ENCODE results near the gene ATL3. TPM values are rescaled to one million over a fixed set of nuclear protein-coding genes. Genes with fewer than 3 reads are reported as not detected.
A peak's percentile ranks its signal among the peaks of the same experiment; 100 is the strongest.
"Not testable (repeated sequence)": the region's sequence is repeated elsewhere in the genome, so short reads cannot be mapped to it uniquely, and the experiment has no call there.

ATL3 gene
- total and polyA plus RNA-seq, 8 donors, result 6.1 to 40.7 (median 26.7) TPM

DNA sequence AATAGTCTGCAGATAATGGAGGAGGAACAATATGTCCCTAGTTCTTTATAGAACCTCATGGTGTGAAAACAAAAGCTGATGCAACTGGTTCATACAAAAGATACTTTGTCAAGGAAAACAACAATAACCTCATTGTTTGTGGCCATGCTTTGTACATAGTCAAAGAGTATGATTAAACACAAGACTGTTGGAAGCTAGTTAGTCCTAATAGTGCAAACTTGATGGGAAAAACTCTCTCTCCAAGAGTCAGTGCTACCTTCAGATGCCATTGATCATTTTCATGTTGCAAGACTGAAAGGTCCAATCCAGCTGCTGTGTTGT lies 87.9 kb downstream of the ATL3 start:
- FAIRE-seq, result no peak

DNA sequence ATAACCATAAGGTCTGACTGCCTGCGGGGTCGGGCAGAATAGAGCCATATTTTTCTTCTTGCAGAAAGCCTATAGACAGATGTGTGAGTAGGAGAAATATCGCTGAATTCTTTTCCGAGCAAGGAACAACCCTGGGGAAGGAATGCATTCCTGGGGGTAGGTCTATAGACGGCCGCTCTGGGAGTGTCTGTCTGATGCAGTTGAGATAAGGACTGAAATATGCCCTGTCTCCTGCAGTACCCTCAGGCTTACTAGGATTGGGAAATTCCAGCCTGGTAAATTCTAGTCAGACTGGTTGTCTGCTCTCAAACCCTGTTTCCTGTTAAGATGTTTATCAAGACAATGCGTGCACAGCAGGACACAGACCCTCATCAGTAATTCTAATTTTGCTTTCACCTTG lies 90.0 kb downstream of the ATL3 start:
- 89 to 94% methylated on average over 7 of the region's 7 CpGs for WGBS, 2 donors
- not testable (repeated sequence) for FAIRE-seq, H3K27me3 ChIP-seq, H3K4me3 ChIP-seq, H3K36me3 ChIP-seq, H3K27ac ChIP-seq, ATAC-seq, H3K9me3 ChIP-seq, DNase-seq
- H3K4me1 ChIP-seq, result peaks cover 0 to 11% (median 0%) of the 10 kb centered on the region in 3 donors
- intact Hi-C loops (cut with DNase I), result loop anchor here in 1 of 3 donors (10.0 kb wide), 1 partner anchor 64 kb away; no protein-coding TSS in a partner anchor

More for the DNA sequence above, 87.9 kb downstream of the ATL3 start:
- peak in 3 of 4 donors; percentile 34 to 78 (median 76) for ATAC-seq
- peak overlapping the region in 2 of 4 donors; percentile 5 to 42 for H3K27ac ChIP-seq
- no peaks in the 10 kb centered on the region for H3K9me3 ChIP-seq
- no peaks in the 10 kb centered on the region for H3K36me3 ChIP-seq
- no peak for DNase-seq
- TF ChIP-seq, protein P1, sequence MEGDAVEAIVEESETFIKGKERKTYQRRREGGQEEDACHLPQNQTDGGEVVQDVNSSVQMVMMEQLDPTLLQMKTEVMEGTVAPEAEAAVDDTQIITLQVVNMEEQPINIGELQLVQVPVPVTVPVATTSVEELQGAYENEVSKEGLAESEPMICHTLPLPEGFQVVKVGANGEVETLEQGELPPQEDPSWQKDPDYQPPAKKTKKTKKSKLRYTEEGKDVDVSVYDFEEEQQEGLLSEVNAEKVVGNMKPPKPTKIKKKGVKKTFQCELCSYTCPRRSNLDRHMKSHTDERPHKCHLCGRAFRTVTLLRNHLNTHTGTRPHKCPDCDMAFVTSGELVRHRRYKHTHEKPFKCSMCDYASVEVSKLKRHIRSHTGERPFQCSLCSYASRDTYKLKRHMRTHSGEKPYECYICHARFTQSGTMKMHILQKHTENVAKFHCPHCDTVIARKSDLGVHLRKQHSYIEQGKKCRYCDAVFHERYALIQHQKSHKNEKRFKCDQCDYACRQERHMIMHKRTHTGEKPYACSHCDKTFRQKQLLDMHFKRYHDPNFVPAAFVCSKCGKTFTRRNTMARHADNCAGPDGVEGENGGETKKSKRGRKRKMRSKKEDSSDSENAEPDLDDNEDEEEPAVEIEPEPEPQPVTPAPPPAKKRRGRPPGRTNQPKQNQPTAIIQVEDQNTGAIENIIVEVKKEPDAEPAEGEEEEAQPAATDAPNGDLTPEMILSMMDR (IDR thresholded peaks at IDR 0.05), result no peak
- H3K4me1 ChIP-seq, result peaks cover 0 to 11% (median 6%) of the 10 kb centered on the region in 3 donors
- H3K27me3 ChIP-seq, result no peaks in the 10 kb centered on the region
- intact Hi-C loops (cut with DNase I), result loop anchor here in 1 of 3 donors (10.0 kb wide), 1 partner anchor 61 kb away; no protein-coding TSS in a partner anchor
- no peak overlapping the region for H3K4me3 ChIP-seq

DNA sequence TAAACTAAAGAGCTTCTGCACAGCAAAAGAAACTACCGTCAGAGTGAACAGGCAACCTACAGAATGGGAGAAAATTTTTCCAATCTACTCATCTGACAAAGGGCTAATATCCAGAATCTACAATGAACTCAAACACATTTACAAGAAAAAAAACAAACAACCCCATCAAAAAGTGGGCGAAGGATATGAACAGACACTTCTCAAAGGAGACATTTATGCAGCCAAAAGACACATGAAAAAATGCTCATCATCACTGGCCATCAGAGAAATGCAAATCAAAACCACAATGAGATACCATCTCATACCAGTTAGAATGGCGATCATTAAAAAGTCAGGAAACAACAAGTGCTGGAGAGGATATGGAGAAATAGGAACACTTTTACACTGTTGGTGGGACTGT lies 92.3 kb downstream of the ATL3 start:
- H3K4me1 ChIP-seq, result peaks cover 0 to 11% (median 0%) of the 10 kb centered on the region in 3 donors
- H3K27me3 ChIP-seq; H3K9me3 ChIP-seq; H3K27ac ChIP-seq; intact Hi-C loops (cut with DNase I); ATAC-seq; H3K4me3 ChIP-seq; H3K36me3 ChIP-seq; DNase-seq; FAIRE-seq: not testable (repeated sequence)
- 82 to 100% methylated on average over 2 of the region's 3 CpGs for WGBS, 2 donors

DNA sequence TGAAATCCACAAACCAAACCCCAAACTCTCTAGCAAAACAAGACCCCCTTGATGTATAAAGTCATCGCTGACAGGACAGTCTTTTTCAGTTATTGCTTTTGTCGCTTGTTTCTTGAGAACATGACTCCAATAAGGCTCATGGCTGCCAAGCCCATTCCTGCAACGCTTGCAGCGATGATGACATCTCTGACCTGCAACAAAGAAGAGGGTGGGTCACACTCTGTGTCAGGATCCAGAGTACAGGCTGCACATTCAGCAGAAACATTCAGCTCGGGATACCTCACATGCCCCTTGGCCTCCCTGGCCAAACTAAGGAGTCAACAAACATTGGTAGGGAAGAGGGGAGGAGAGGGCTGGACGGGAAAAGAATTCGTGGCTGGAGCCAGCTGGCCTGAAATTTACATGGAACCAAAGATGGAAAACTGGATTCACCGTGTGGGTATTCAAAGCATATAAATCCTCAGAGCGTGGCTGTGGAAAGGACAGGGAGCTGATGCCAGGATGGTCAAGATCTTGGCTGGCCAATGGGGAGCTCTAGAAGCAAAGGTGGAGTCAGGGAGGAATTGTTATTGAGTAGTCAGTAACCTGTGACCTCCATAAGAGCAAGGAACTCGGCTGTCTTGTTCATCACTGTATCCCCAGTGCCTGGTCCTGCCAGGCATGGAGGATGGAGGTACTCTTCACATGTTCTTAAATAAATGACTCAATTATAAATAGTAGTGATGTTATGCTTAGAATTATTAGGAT lies 96.1 kb downstream of the ATL3 start:
- H3K27me3 ChIP-seq, result no peaks in the 10 kb centered on the region
- intact Hi-C loops (cut with DNase I), result no loop called here
- TF ChIP-seq, protein P1 (IDR thresholded peaks at IDR 0.05), result no peak
- no peaks in the 10 kb centered on the region for H3K9me3 ChIP-seq
- ATAC-seq (peak in 3 of 4 donors; percentile 14 to 76 (median 46)), DNase-seq (peak in 1 of 6 donors; percentile 28), FAIRE-seq (no peak)
- H3K4me3 ChIP-seq, result peak overlapping the region in 2 of 4 donors; percentile 3 to 18
- H3K27ac ChIP-seq, result peak overlapping the region in 2 of 4 donors; percentile 27 to 61
- WGBS, 2 donors, result 85 to 86% methylated on average over 10 of the region's 10 CpGs
- no peaks in the 10 kb centered on the region for H3K4me1 ChIP-seq
- no peaks in the 10 kb centered on the region for H3K36me3 ChIP-seq

Other genes with a start within 250 kb of the ATL3 start
- gene PLAAT5, start 180.2 kb downstream of the ATL3 start, total RNA-seq, result 10 to 100 TPM in 2 of 6 donors, 1 to 10 TPM in 4; 4.6 to 11.0 (median 9.2) TPM
- 1 to 10 TPM; 1.6 to 3.7 TPM for gene PLAAT5, start 180.2 kb downstream of the ATL3 start, polyA plus RNA-seq
- 1 to 10 TPM in 2 of 6 donors, under 1 TPM in 2, not detected in 2; 0.13 to 1.4 (median 0.79) TPM for gene LGALS12, start 165.3 kb downstream of the ATL3 start, total RNA-seq
- gene LGALS12, start 165.3 kb downstream of the ATL3 start, polyA plus RNA-seq, result 1 to 10 TPM in 1 of 2 donors, under 1 TPM in 1; 0.21 to 2.1 TPM
- 10 to 100 TPM in 2 of 6 donors, 1 to 10 TPM in 4; 3.3 to 32.4 (median 5.7) TPM for gene PLAAT4, start 134.6 kb downstream of the ATL3 start, total RNA-seq
- 10 to 100 TPM; 13.5 to 16.2 TPM for gene PLAAT4, start 134.6 kb downstream of the ATL3 start, polyA plus RNA-seq
- gene PLAAT2, start 108.0 kb downstream of the ATL3 start, total RNA-seq, result not detected
- gene PLAAT2, start 108.0 kb downstream of the ATL3 start, polyA plus RNA-seq, result under 1 TPM in 1 of 2 donors, not detected in 1; 0.26 TPM
- gene PLAAT3, start 56.9 kb downstream of the ATL3 start, total RNA-seq, result 10 to 100 TPM; 15.2 to 36.0 (median 19.1) TPM
- 10 to 100 TPM; 26.7 to 30.6 TPM for gene PLAAT3, start 56.9 kb downstream of the ATL3 start, polyA plus RNA-seq
- gene RTN3, start 10.1 kb upstream of the ATL3 start, total RNA-seq, result 10 to 100 TPM; 51.2 to 74.9 (median 63.9) TPM
- 10 to 100 TPM; 40.2 to 79.6 TPM for gene RTN3, start 10.1 kb upstream of the ATL3 start, polyA plus RNA-seq
- 10 to 100 TPM in 1 of 6 donors, 1 to 10 TPM in 5; 4.3 to 11.3 (median 6.2) TPM for gene ZFTA, start 97.4 kb upstream of the ATL3 start, total RNA-seq
- 10 to 100 TPM in 1 of 2 donors, 1 to 10 TPM in 1; 7.0 to 10.0 TPM for gene ZFTA, start 97.4 kb upstream of the ATL3 start, polyA plus RNA-seq
- gene SPINDOC, start 142.1 kb upstream of the ATL3 start, total RNA-seq, result 1 to 10 TPM; 2.5 to 7.8 (median 4.3) TPM
- gene SPINDOC, start 142.1 kb upstream of the ATL3 start, polyA plus RNA-seq, result 1 to 10 TPM; 8.0 to 8.3 TPM
- 10 to 100 TPM; 19.0 to 30.8 (median 21.5) TPM for gene MARK2, start 167.7 kb upstream of the ATL3 start, total RNA-seq
- gene MARK2, start 167.7 kb upstream of the ATL3 start, polyA plus RNA-seq, result 10 to 100 TPM; 11.7 to 21.0 TPM
- under 1 TPM; 0.37 to 0.79 (median 0.50) TPM for gene RCOR2, start 245.8 kb upstream of the ATL3 start, total RNA-seq
- 1 to 10 TPM; 1.2 to 1.9 TPM for gene RCOR2, start 245.8 kb upstream of the ATL3 start, polyA plus RNA-seq